ENCODE results near the gene CGB2.
"Not testable (repeated sequence)": the region's sequence is repeated elsewhere in the genome, so short reads cannot be mapped to it uniquely, and the experiment has no call there.

CGB2 gene

GRCh38 chr19:49069026-49069425 is 37.3 kb downstream of the CGB2 start:
- no peak for DNase-seq (ENCODE audit: extremely low read depth, insufficient read length)
- H3K36me3 ChIP-seq (ENCODE audit: control insufficient read depth, insufficient read depth, low read length) = no peaks in the 10 kb centered on the region
- no peak for TF ChIP-seq CTCF (IDR thresholded peaks at IDR 0.05; ENCODE audit: insufficient read depth, low read length, poor library complexity, severe bottlenecking)
- H3K27me3 ChIP-seq (replicated peaks; ENCODE audit: control insufficient read depth, insufficient read depth, low read length) = no peaks in the 10 kb centered on the region; the same call in 1 of the 2 replicates
- no peak overlapping the region for H3K4me3 ChIP-seq (replicated peaks; ENCODE audit: low read depth, low read length)

- no peaks in the 10 kb centered on the region for H3K36me3 ChIP-seq (ENCODE audit: control insufficient read depth, insufficient read depth, low read length)
Observed at GRCh38 chr19:49070416-49070815, 38.7 kb downstream of the CGB2 start.

GRCh38 chr19:49071860-49072547 is 40.3 kb downstream of the CGB2 start:
- TF ChIP-seq CTCF (IDR thresholded peaks at IDR 0.05; ENCODE audit: insufficient read depth, low read length, poor library complexity, severe bottlenecking) = no peak
- Histone ChIP-seq H3K36me3 (ENCODE audit: control insufficient read depth, insufficient read depth, low read length) (no peaks in the 10 kb centered on the region), H3K27me3 (replicated peaks; ENCODE audit: control insufficient read depth, insufficient read depth, low read length) (no peaks in the 10 kb centered on the region), H3K4me3 (replicated peaks; ENCODE audit: low read depth, low read length) (no peak overlapping the region)
- DNase-seq (ENCODE audit: extremely low read depth, insufficient read length) = no peak

More at GRCh38 chr19:49070416-49070815, 38.7 kb downstream of the CGB2 start:
- no peaks in the 10 kb centered on the region; the same call in 1 of the 2 replicates for H3K27me3 ChIP-seq (replicated peaks; ENCODE audit: control insufficient read depth, insufficient read depth, low read length)
- no peak for DNase-seq (ENCODE audit: extremely low read depth, insufficient read length)
- no peak for TF ChIP-seq CTCF (IDR thresholded peaks at IDR 0.05; ENCODE audit: insufficient read depth, low read length, poor library complexity, severe bottlenecking)
- H3K4me3 ChIP-seq (replicated peaks; ENCODE audit: low read depth, low read length) = no peak overlapping the region

GRCh38 chr19:49073514-49074378 is 42.1 kb downstream of the CGB2 start:
- peak; percentile 46 for TF ChIP-seq CTCF (IDR thresholded peaks at IDR 0.05; ENCODE audit: insufficient read depth, low read length, poor library complexity, severe bottlenecking)
- DNase-seq (ENCODE audit: extremely low read depth, insufficient read length) = no peak

GRCh38 chr19:49074869-49075268 is 43.2 kb downstream of the CGB2 start:
- not testable (repeated sequence) for H3K36me3 ChIP-seq (ENCODE audit: control insufficient read depth, insufficient read depth, low read length); H3K27me3 ChIP-seq (replicated peaks; ENCODE audit: control insufficient read depth, insufficient read depth, low read length); DNase-seq (ENCODE audit: extremely low read depth, insufficient read length); H3K4me3 ChIP-seq (replicated peaks; ENCODE audit: low read depth, low read length)
- peak; percentile 65 for TF ChIP-seq CTCF (IDR thresholded peaks at IDR 0.05; ENCODE audit: insufficient read depth, low read length, poor library complexity, severe bottlenecking)

More at GRCh38 chr19:49073514-49074378, 42.1 kb downstream of the CGB2 start:
- Histone ChIP-seq H3K4me3 (replicated peaks; ENCODE audit: low read depth, low read length) (no peak overlapping the region), H3K36me3 (ENCODE audit: control insufficient read depth, insufficient read depth, low read length) (no peaks in the 10 kb centered on the region), H3K27me3 (replicated peaks; ENCODE audit: control insufficient read depth, insufficient read depth, low read length) (no peaks in the 10 kb centered on the region)

All from GM06990 (cell line).